ENCODE results near the gene OR52N4.
"Not testable (repeated sequence)": the region's sequence is repeated elsewhere in the genome, so short reads cannot be mapped to it uniquely, and the experiment has no call there.

OR52N4 gene

GRCh38 chr11:5753943-5754342 lies at the start of gene OR52N4:
Gene OR52N4 (plus strand): TSS chr11:5754243. CDS start chr11:5754741, 498 bp downstream.
- DNase-seq: no peak

GRCh38 chr11:5705688-5706087 lies 48.4 kb upstream of the OR52N4 start:
- no peak for DNase-seq

- no peak for DNase-seq
Measured at GRCh38 chr11:5712507-5712906, 41.5 kb upstream of the OR52N4 start.

- no peak for DNase-seq
Measured at GRCh38 chr11:5713695-5714094, 40.3 kb upstream of the OR52N4 start.

- DNase-seq: not testable (repeated sequence)
Measured at GRCh38 chr11:5716518-5716917, 37.5 kb upstream of the OR52N4 start.

- no peak for DNase-seq
Measured at GRCh38 chr11:5719703-5720495, 34.1 kb upstream of the OR52N4 start.

- DNase-seq: no peak
Measured at GRCh38 chr11:5722622-5723021, 31.4 kb upstream of the OR52N4 start.

GRCh38 chr11:5726351-5726750 lies 27.7 kb upstream of the OR52N4 start:
- no peak for DNase-seq

GRCh38 chr11:5727691-5728090 lies 26.4 kb upstream of the OR52N4 start:
- no peak for DNase-seq

- DNase-seq: no peak
Measured at GRCh38 chr11:5736396-5736795, 17.6 kb upstream of the OR52N4 start, which contains the start of gene OR56B1. Gene OR56B1 (plus strand): TSS chr11:5736448. CDS start chr11:5736517, 69 bp downstream.

- DNase-seq: no peak
Measured at GRCh38 chr11:5737091-5737490, 17.0 kb upstream of the OR52N4 start.

GRCh38 chr11:5737670-5738392 lies 16.2 kb upstream of the OR52N4 start:
- no peak for DNase-seq

GRCh38 chr11:5738431-5738830 lies 15.6 kb upstream of the OR52N4 start:
- DNase-seq: no peak

GRCh38 chr11:5746614-5747013 lies 7.4 kb upstream of the OR52N4 start:
- DNase-seq: no peak

GRCh38 chr11:5749836-5750235 lies 4.2 kb upstream of the OR52N4 start:
- no peak for DNase-seq

- DNase-seq: no peak
Measured at GRCh38 chr11:5767056-5767455, 13.0 kb downstream of the OR52N4 start.

GRCh38 chr11:5783255-5783654 lies 29.2 kb downstream of the OR52N4 start, which contains the start of gene OR52N5:
Gene OR52N5 (minus strand): TSS chr11:5783355. CDS start chr11:5778634, 4,721 bp downstream.
- DNase-seq: no peak

- no peak for DNase-seq
Measured at GRCh38 chr11:5791165-5791564, 37.1 kb downstream of the OR52N4 start, which contains the start of gene OR52N1. Gene OR52N1 (minus strand): TSS chr11:5791265. CDS start chr11:5788816, 2,449 bp downstream.

- no peak for DNase-seq
Measured at GRCh38 chr11:5796541-5796940, 42.5 kb downstream of the OR52N4 start.

GRCh38 chr11:5803982-5804381 lies 49.9 kb downstream of the OR52N4 start:
- no peak for DNase-seq

All from right forelimb (tissue), 1 donor.